Epithelial cell of prostate (primary cell): ENCODE results near the gene APLN.

Source experiments
- DNase-seq: peaks from one replicate; pipeline ENCODE4 v3.0.0-alpha.2; 2011; ENCODE audit warnings: low read depth, low spot score
- H3K27ac ChIP-seq: fragments of 450-650 bp; 2 replicates; pipeline ENCODE4 v1.5.1; 2017; ENCODE audit warnings: mild to moderate bottlenecking

Gene APLN

GRCh38 chrX:129665916-129666644, 11.3 kb upstream of the APLN start:
- H3K27ac ChIP-seq: peak overlapping the region; percentile 49
- no peak for DNase-seq

- H3K27ac ChIP-seq: no peak overlapping the region
- no peak for DNase-seq
Observed at GRCh38 chrX:129663171-129663570, 8.4 kb upstream of the APLN start.

- DNase-seq: no peak
- no peak overlapping the region for H3K27ac ChIP-seq
Observed at GRCh38 chrX:129661369-129661768, 6.6 kb upstream of the APLN start.

- H3K27ac ChIP-seq: no peak overlapping the region
- DNase-seq: no peak
Observed at GRCh38 chrX:129659861-129660260, 5.1 kb upstream of the APLN start.

- no peak for DNase-seq
- no peak overlapping the region for H3K27ac ChIP-seq
Observed at GRCh38 chrX:129659141-129659540, 4.4 kb upstream of the APLN start.

GRCh38 chrX:129658429-129658828, 3.7 kb upstream of the APLN start:
- DNase-seq: no peak
- H3K27ac ChIP-seq: no peak overlapping the region

- no peak for DNase-seq
Observed at GRCh38 chrX:129655547-129656249, 942 bp upstream of the APLN start.

GRCh38 chrX:129653971-129654651, 645 bp downstream of the APLN start:
- no peak overlapping the region for H3K27ac ChIP-seq
- DNase-seq: no peak

More at GRCh38 chrX:129655547-129656249, 942 bp upstream of the APLN start:
- no peak overlapping the region for H3K27ac ChIP-seq

GRCh38 chrX:129653181-129653970, 1.4 kb downstream of the APLN start:
- no peak for DNase-seq
- H3K27ac ChIP-seq: no peak overlapping the region

GRCh38 chrX:129652565-129653169, 2.1 kb downstream of the APLN start:
- DNase-seq: no peak
- no peak overlapping the region for H3K27ac ChIP-seq

GRCh38 chrX:129651756-129652564, 2.8 kb downstream of the APLN start:
- H3K27ac ChIP-seq: no peak overlapping the region
- no peak for DNase-seq

GRCh38 chrX:129650821-129651510, 3.8 kb downstream of the APLN start:
- no peak for DNase-seq
- no peak overlapping the region for H3K27ac ChIP-seq

GRCh38 chrX:129650183-129650689, 4.5 kb downstream of the APLN start:
- no peak for DNase-seq
- no peak overlapping the region for H3K27ac ChIP-seq

- no peak for DNase-seq
- H3K27ac ChIP-seq: no peak overlapping the region
Observed at GRCh38 chrX:129649268-129650182, 5.2 kb downstream of the APLN start.

GRCh38 chrX:129648514-129649267, 6.1 kb downstream of the APLN start:
- H3K27ac ChIP-seq: no peak overlapping the region
- no peak for DNase-seq
